GM23338 (cell line): Measurements from ENCODE around the gene TECPR2. TPM values are rescaled to one million over a fixed set of nuclear protein-coding genes. Genes with fewer than 3 reads are reported as not detected.

Experiments used
- ATAC-seq: fragments of 200-7000 bp; cut with Tn5 transposase; 3 replicates; pipeline ENCODE4 v1.9.1; 2020
- DNase-seq: peaks from one replicate; pipeline ENCODE4 v3.0.0-alpha.2; 2015; ENCODE audit warnings: low spot score
- H2AFZ ChIP-seq: fragments of 200-600 bp; sonication (generic); 2 replicates; pipeline ENCODE4 v1.8.0; 2016; ENCODE audit warnings: antibody characterized with exemption, mild to moderate bottlenecking, moderate library complexity
- H3F3A ChIP-seq: fragments of 200-600 bp; sonication (generic); replicated peaks from 2 replicates; pipeline ENCODE4 v1.8.0; 2017; ENCODE audit warnings: antibody characterized with exemption, mixed run types, low read depth
- H3K27ac ChIP-seq: fragments of 200-600 bp; sonication (generic); 2 replicates; pipeline ENCODE4 v1.6.1; 2016; ENCODE audit warnings: low read depth
- H3K27me3 ChIP-seq: fragments of 200-600 bp; sonication (generic); 2 replicates; pipeline ENCODE4 v1.8.0; 2016; ENCODE audit warnings: mild to moderate bottlenecking, mixed run types, moderate library complexity; ENCODE audit not compliant: insufficient read depth
- H3K36me3 ChIP-seq: fragments of 200-600 bp; sonication (generic); 2 replicates; pipeline ENCODE4 v1.8.0; 2016; ENCODE audit warnings: mild to moderate bottlenecking; ENCODE audit not compliant: insufficient read depth
- H3K4me1 ChIP-seq: fragments of 200-600 bp; sonication (generic); 2 replicates; pipeline ENCODE4 v1.8.0; 2016; ENCODE audit warnings: mild to moderate bottlenecking, moderate library complexity; ENCODE audit not compliant: insufficient read depth
- H3K4me2 ChIP-seq: fragments of 200-600 bp; sonication (generic); 2 replicates; pipeline ENCODE4 v1.7.1; 2017; ENCODE audit warnings: mixed run types
- H3K4me3 ChIP-seq: fragments of 200-600 bp; sonication (generic); 2 replicates; pipeline ENCODE4 v1.6.1; 2016; ENCODE audit warnings: mixed run types
- H3K79me2 ChIP-seq: fragments of 200-600 bp; sonication (generic); replicated peaks from 2 replicates; pipeline ENCODE4 v1.8.0; 2017; ENCODE audit warnings: mild to moderate bottlenecking; ENCODE audit not compliant: insufficient read depth
- H3K9me2 ChIP-seq: fragments of 200-600 bp; sonication (generic); 2 replicates; pipeline ENCODE4 v1.8.0; 2017; ENCODE audit not compliant: insufficient read depth
- H4K20me1 ChIP-seq: fragments of 200-600 bp; sonication (generic); replicated peaks from 2 replicates; pipeline ENCODE4 v1.8.0; 2017; ENCODE audit warnings: mild to moderate bottlenecking; ENCODE audit not compliant: insufficient read depth
- H3K27ac Mint-ChIP-seq: 2 replicates; pipeline ENCODE4 v1.8.0; 2020; ENCODE audit warnings: inconsistent platforms, mild to moderate bottlenecking, moderate library complexity, mixed read lengths
- H3K27me3 Mint-ChIP-seq: 3 replicates; pipeline ENCODE4 v1.8.0; 2022; ENCODE audit warnings: low read depth, mild to moderate bottlenecking, moderate library complexity, mixed read lengths, inconsistent platforms; ENCODE audit not compliant: insufficient read depth, poor library complexity
- H3K36me3 Mint-ChIP-seq: 3 replicates; pipeline ENCODE4 v1.8.0; 2021; ENCODE audit warnings: low read depth, mild to moderate bottlenecking, inconsistent platforms, moderate library complexity, mixed read lengths
- H3K4me1 Mint-ChIP-seq: 3 replicates; pipeline ENCODE4 v1.8.0; 2020; ENCODE audit warnings: mild to moderate bottlenecking, inconsistent platforms, mixed read lengths
- H3K4me3 Mint-ChIP-seq: 3 replicates; pipeline ENCODE4 v1.8.0; 2021; ENCODE audit warnings: moderate library complexity, mild to moderate bottlenecking, inconsistent platforms, mixed read lengths
- H3K9me3 Mint-ChIP-seq: 3 replicates; pipeline ENCODE4 v1.8.0; 2020; ENCODE audit warnings: moderate library complexity, mild to moderate bottlenecking, inconsistent platforms, mixed read lengths
- CREB1 ChIP-seq: fragments of 250-450 bp; sonication (Bioruptor Pico); IDR thresholded peaks from 2 replicates; pipeline ENCODE4 v1.5.0; 2020; ENCODE audit warnings: low read depth, mild to moderate bottlenecking, moderate library complexity
- ETS1 ChIP-seq: IDR thresholded peaks from 2 replicates; pipeline ENCODE4 v1.6.1; 2016; ENCODE audit warnings: antibody characterized with exemption
- EZH2 ChIP-seq: fragments of 200-600 bp; sonication (generic); IDR thresholded peaks from one replicate; pipeline ENCODE4 v1.8.0; 2017; ENCODE audit warnings: antibody characterized with exemption, mild to moderate bottlenecking, low read depth; ENCODE audit not compliant: unreplicated experiment
- NANOG ChIP-seq: IDR thresholded peaks from 2 replicates; pipeline ENCODE4 v1.6.1; 2016; ENCODE audit warnings: antibody characterized with exemption, borderline replicate concordance
- POLR2AphosphoS5 ChIP-seq: IDR thresholded peaks from 2 replicates; pipeline ENCODE4 v1.6.1; 2016; ENCODE audit warnings: antibody characterized with exemption, low read depth
- STAT1 ChIP-seq: IDR thresholded peaks from one replicate; pipeline ENCODE4 v1.6.1; 2016; ENCODE audit warnings: antibody characterized with exemption; ENCODE audit not compliant: unreplicated experiment
- ZNF114 ChIP-seq: fragments of 250-450 bp; sonication (Bioruptor Pico); IDR thresholded peaks from 2 replicates; pipeline ENCODE4 v1.5.0; 2020; ENCODE audit warnings: mild to moderate bottlenecking, moderate library complexity
- ZNF331 ChIP-seq: fragments of 250-450 bp; sonication (Bioruptor Pico); IDR thresholded peaks from 2 replicates; pipeline ENCODE4 v1.5.0; 2020; ENCODE audit warnings: low read depth, mild to moderate bottlenecking, moderate library complexity
- polyA plus RNA-seq: library from polyadenylated mRNA; unstranded; fragments of >200 nt; fragmentation: Nextera tagmentation; extraction: Ambion mirVana; gene quantifications from 2 replicates; pipeline ENCODE4 v1.2.1, GENCODE V29; 2016
- total RNA-seq: library from RNA; depleted of rRNA; stranded (reverse); fragments of >200 nt; shearing (Covaris generic); gene quantifications from 2 replicates; pipeline ENCODE4 v1.2.3, GENCODE V29; 2014
- TF ChIP-seq, protein P1 (sequence below), 2 experiments: fragments of 200-600 bp in 1 of 2; sonication (generic) in 1 of 2; conservative IDR thresholded peaks; 2 replicates each; pipeline versions ENCODE4 v1.5.1 to v1.6.1; 2016 to 2017; ENCODE audit warnings: antibody characterized with exemption in 2 of 2, low read depth in 2 of 2, mild to moderate bottlenecking in 2 of 2, moderate library complexity in 1 of 2

The TECPR2 gene
- total and polyA plus RNA-seq, 2 experiments from 2014 or later: 4.8 to 20.5 TPM

GRCh38 chr14:102530828-102531478 lies 168.2 kb downstream of the TECPR2 start:
- Histone ChIP-seq H3K27ac (no peak overlapping the region), H3K79me2 (no peaks in the 10 kb centered on the region), H3K36me3 (no peaks in the 10 kb centered on the region), H4K20me1 (no peaks in the 10 kb centered on the region), H3K4me2 (no peak overlapping the region), H3K27me3 (no peaks in the 10 kb centered on the region), H3K4me3 (no peak overlapping the region), H3K9me2 (no peaks in the 10 kb centered on the region), H3K4me1 (peaks cover 3% of the 10 kb centered on the region), H2AFZ (peak overlapping the region; percentile 86), H3F3A (peaks cover 7% of the 10 kb centered on the region; the same call in 1 of the 2 replicates)
- ATAC-seq: no peak
- Mint-ChIP-seq H3K27me3 (peaks cover 12% of the 10 kb centered on the region), H3K27ac (no peak overlapping the region), H3K4me1 (peaks cover 7% of the 10 kb centered on the region), H3K36me3 (no peaks in the 10 kb centered on the region), H3K4me3 (no peak overlapping the region; the same call in 2 of the 3 replicates), H3K9me3 (no peaks in the 10 kb centered on the region)
- no peak for DNase-seq
- TF ChIP-seq NANOG (no peak), EZH2 (no peak), ETS1 (no peak)
- TF ChIP-seq, protein P1, sequence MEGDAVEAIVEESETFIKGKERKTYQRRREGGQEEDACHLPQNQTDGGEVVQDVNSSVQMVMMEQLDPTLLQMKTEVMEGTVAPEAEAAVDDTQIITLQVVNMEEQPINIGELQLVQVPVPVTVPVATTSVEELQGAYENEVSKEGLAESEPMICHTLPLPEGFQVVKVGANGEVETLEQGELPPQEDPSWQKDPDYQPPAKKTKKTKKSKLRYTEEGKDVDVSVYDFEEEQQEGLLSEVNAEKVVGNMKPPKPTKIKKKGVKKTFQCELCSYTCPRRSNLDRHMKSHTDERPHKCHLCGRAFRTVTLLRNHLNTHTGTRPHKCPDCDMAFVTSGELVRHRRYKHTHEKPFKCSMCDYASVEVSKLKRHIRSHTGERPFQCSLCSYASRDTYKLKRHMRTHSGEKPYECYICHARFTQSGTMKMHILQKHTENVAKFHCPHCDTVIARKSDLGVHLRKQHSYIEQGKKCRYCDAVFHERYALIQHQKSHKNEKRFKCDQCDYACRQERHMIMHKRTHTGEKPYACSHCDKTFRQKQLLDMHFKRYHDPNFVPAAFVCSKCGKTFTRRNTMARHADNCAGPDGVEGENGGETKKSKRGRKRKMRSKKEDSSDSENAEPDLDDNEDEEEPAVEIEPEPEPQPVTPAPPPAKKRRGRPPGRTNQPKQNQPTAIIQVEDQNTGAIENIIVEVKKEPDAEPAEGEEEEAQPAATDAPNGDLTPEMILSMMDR (conservative IDR thresholded peaks at IDR 0.05; ENCODE audit: low read depth in 2 of 2): no peak

DNA sequence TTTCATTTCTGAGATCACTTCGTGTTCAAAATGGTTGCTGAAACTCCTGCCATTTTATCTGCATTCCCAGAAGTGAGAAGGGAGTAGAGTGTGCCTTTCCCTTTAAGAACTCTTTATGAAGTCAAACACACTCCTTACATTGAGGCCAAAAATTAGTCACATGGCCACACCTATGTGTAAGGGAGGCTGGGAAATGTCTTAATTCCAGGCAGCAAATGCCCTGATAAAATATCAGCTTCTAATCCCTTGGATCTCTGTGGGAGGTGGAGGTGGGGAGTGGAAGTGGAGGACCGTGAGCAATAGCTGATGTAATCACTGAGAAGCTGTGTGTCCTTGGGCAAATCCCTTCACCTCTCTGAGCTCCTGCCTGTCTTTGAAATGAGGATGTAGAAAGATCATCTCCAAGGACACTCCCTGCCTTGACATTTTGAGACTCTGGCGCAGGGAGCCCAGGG lies 169.5 kb downstream of the TECPR2 start:
- H3K9me3 Mint-ChIP-seq: no peaks in the 10 kb centered on the region; the same call in 2 of the 3 replicates
- H3K4me3 Mint-ChIP-seq: no peak overlapping the region
- H3K36me3 Mint-ChIP-seq: no peaks in the 10 kb centered on the region
- Histone ChIP-seq H3K27ac (no peak overlapping the region), H2AFZ (no peak overlapping the region), H3K4me2 (no peak overlapping the region), H3F3A (0 out of 2 replicates have a peak, but pooled peaks cover 11% of the 10 kb centered on the region), H3K36me3 (no peaks in the 10 kb centered on the region), H3K4me3 (no peak overlapping the region), H3K9me2 (no peaks in the 10 kb centered on the region), H3K27me3 (no peaks in the 10 kb centered on the region), H3K79me2 (no peaks in the 10 kb centered on the region), H4K20me1 (no peaks in the 10 kb centered on the region), H3K4me1 (peaks cover 3% of the 10 kb centered on the region; the same call in 1 of the 2 replicates)
- no peak for DNase-seq
- no peak overlapping the region for H3K27ac Mint-ChIP-seq
- peaks cover 7% of the 10 kb centered on the region for H3K4me1 Mint-ChIP-seq
- no peak for ATAC-seq
- peaks cover 12% of the 10 kb centered on the region for H3K27me3 Mint-ChIP-seq
- TF ChIP-seq ZNF114 (no peak), NANOG (no peak), ETS1 (no peak), STAT1 (no peak), ZNF331 (no peak), CREB1 (no peak), POLR2AphosphoS5 (no peak), EZH2 (no peak)
- TF ChIP-seq, protein P1 (conservative IDR thresholded peaks at IDR 0.05; ENCODE audit: low read depth in 2 of 2): no peak
